Activated gamma-delta T cell (primary cell): ENCODE results near the gene DHFR2.
"Not testable (repeated sequence)": the region's sequence is repeated elsewhere in the genome, so short reads cannot be mapped to it uniquely, and the experiment has no call there.

Source experiments
- DNase-seq: peaks from one replicate; lab custom pipeline; 2025; lab: John Stamatoyannopoulos, UW

The DHFR2 gene

DNA sequence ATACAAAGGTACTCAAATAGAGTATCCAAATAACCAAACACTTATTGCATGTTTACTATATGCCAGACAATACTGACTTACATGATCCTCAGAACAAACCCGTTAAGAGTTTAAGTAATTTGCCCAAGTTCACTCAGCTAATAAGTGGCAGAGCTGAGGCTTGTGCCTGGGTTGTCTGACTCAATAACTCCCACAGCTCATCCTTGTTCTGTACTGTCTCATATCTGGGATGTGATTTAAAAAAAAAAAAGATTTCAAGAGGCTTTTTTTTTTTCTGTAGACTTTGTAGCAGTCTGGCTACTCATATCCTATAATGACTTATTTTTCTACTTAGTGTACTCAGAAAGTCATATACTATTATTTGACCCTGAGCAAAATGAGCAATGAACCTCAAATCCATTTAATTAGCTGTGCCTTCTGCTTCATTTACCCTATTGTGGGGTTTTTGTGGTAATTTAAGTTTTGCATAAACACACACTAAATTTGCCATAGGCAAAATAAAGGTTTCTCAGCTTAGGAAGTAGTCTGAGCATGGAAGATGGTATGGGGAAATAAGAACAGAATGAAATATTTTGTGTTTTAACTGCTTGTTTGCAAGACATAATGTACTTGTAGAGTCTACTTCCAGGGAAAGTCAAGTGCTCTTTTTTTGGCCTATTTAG lies 3.2 kb upstream of the DHFR2 start:
- no peak for DNase-seq

DNA sequence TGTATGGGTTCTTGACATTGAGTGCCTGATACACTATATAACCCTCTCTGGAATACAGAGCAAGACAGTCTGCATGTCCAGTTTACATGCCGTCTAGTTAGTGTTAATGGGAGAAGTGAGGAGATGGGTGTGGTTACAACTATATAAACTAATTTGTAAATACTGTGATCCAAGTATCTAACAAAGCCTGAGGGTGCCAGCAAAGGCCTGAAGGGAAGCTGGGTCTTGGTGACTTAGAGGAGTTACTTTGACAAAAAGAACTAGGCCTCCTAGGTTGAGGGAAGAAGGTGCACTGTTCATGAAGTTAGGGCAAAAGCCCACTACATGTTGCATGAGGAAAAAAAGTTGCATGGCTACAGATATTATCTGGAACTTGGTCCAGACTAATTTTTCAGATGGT lies 2.4 kb upstream of the DHFR2 start:
- no peak for DNase-seq

DNA sequence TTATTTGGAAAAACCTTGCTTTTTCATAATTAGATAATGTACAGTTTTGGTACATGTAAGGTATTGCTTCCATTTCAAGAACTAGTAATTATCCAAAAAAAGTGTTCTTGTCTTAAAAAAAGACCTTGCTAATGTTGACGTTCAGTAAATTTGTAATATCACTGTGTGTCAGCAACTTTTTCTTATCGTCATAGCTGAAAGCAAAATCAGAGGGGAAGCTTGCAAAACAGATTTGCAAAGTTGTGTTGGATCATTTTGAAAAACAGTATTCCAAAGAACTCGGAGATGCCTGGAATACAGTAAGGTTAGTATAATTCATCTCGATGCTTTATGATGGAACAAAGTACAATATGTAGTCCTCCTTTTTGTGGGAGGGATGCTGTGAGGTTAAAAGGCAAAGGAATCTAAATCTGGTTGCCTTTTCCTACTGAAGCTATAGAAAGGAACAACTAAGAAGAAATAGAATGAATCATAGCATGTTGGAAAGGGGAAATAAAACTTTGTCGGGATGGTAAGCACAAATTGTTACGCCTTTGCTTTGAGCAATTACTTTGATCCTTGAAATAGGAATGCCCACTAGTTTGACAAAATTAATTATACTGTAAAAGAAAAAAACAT lies 1.6 kb upstream of the DHFR2 start:
- DNase-seq = no peak

DNA sequence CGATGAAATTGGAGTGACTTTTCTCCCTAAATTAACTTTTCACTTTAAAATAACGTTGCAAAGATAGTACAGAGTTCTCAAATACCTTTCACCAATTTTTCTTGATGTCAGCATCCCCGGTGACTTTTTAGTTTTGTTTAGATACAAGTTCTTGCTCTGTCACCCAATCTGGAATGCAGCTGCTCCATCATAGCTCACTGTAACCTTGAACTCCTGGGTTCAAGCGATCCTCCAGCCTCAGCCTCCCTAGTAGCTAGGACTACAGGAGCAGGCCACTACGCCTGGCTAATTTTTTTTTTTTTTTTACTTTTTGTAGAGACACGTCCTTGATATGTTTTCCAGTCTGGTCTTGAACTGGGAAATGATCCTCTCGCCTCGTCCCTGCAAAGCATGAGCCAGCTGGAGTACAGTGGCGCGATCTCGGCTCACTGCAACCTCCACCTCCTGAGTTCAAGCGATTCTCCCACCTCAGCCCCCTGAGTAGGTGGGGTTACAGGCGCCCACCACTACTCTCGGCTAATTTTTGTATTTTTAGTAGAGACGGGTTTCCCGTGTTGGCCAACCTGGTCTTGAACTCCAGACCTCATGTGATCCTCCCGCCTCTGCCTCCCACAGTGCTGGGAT lies 892 bp upstream of the DHFR2 start:
- no peak for DNase-seq

DNA sequence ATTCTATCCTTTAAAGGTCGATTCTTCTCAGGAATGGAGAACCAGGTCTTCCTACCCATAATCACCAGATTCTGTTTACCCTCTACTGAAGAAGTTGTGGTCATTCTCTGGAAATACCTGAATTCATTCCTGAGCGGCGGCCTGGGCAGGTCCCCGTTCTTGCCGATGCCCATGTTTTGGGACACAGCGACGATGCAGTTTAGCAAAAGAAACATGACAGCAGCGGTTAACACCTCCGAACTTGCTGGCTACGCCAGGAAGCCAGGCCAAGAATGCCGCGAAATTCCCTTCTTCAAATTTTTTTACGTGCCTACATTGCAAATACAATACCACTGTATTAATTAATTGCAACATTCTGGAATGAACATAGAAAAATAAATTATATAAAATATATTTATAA lies 1.4 kb downstream of the DHFR2 start:
- no peak for DNase-seq

DNA sequence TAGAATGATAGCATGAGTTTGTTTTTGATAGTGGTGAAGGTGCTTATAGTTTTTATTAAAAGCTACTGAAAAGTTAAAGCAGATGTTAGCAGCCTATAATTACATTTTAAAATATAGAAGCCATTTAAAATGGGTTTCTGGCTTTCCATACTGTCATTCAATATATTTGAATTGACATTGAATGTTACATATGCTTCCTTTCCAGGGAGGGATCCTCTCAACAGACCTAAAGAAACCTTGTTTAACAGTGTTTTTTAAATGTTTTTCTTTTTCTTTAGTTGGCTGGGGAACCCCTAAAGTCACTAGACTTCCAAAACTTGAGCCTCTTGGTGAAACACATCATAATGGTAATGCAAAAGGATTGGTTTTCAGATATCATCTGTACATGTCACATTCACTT lies 12.2 kb downstream of the DHFR2 start:
- no peak for DNase-seq

DNA sequence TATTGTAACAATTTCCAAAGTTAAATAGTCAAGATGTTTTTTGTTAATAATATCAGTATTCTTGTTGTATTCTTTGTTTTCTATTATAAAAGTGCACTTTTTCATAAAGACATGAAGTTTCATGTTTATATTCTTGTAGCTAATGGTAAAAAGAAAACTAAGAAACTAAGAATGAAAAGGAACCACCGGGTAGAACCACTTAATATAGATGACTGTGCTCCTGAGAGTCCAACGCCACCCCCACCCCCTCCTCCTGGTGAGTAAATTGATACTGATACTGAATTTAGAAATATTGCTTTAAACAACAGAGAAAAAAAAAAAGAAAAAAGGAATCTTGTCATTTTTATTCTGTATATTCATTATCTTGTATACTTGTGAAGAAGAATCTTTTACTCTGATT lies 13.4 kb downstream of the DHFR2 start:
- no peak for DNase-seq

DNA sequence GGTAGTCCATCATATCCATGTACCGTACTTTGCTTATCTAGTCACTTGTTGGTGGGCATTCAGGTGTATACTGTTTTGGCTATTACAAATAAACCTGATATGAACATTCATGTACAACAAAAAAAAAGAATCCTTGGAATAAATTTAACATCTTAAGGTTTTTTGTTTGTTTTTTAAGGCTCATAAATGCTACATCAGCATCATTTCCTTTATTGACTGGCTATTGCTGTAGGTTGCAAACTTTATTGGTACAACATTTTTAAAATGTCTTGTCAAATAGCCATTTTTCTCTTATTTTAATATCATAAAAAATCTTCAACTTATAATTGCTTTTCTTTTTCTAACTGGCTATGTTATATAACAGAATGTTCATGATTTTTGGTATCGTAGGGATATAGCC lies 16.2 kb downstream of the DHFR2 start:
- DNase-seq = no peak

DNA sequence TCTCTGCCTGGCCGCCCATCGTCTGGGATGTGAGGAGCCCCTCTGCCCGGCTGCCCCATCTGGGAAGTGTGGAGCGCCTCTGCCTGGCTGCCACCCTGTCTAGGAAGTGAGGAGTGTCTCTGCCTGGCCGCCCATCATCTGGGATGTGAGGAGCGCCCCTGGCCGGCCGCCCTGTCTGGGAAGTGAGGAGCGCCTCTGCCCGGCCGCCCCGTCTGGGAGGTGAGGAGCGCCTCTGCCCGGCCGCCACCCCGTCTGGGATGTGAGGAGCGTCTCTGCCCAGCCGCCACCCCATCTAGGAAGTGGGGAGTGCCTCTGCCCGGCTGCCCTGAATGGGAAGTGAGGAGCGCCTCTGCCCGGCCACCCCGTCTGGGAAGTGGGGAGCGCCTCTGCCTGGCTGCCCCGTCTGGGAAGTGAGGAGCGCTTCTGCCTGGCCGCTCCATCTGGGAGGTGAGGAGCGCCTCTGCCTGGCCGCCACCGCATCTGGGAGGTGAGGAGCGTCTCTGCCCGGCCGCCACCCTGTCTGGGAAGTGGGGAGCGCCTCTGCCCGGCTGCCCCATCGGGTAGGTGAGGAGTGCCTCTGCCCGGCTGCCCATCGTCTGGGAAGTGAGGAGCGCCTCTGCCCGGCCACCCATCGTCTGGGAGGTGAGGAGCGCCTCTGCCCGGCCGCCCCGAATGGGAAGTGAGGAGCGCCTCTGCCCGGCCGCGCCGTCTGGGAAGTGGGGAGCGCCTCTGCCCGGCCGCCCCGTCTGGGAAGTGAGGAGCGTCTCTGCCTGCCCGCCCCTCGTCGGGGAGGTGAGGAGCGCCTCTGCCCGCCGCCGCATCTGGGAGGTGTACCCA lies 18.4 kb downstream of the DHFR2 start:
- DNase-seq = not testable (repeated sequence)

DNA sequence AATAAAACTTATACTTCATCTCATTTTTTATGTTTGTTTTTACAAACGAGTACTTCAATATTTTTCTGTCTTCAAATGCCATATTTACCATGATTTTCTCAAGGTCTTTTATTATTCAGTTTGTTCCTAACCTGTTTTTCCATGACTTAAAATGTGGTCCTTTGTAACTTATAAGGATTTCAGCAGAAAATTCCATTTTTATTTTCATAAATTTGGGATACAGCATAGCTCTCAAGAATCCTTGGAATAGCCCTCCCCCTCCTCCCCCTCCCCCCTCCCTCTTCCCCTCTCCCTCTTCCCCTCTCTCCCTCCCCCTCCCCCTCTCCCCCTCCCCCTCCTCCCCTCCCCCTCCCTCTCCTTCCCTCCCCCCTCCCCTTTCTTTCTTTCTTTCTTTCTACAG lies 19.4 kb downstream of the DHFR2 start:
- DNase-seq = no peak

DNA sequence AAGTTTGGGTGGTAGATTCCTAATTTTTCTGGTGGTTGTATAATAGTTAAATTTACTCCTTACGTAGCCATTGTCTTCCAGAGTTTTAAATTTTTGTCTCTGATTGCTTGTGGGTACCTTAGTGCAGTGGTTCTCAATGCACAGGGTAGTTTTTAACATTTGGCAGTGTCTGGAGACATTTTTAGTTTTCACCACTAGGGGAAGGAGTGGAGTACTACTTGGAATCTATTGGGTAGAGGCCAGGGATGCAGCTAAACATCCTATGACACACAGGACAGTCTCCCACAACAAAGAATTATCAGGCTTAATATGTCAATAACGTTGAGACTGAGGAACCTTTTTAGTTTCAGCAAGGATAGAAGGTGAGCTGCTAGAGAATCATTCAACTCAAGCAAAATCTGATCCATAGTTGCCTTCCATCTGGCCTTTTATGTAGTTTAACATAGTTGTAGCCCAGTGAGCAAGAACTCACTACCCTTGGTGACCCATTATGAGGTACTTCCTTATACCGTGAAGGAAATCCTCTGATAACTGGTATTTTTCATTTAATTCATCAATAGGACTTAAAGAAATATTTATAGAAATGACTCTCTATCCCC lies 25.7 kb downstream of the DHFR2 start:
- DNase-seq = no peak

DNA sequence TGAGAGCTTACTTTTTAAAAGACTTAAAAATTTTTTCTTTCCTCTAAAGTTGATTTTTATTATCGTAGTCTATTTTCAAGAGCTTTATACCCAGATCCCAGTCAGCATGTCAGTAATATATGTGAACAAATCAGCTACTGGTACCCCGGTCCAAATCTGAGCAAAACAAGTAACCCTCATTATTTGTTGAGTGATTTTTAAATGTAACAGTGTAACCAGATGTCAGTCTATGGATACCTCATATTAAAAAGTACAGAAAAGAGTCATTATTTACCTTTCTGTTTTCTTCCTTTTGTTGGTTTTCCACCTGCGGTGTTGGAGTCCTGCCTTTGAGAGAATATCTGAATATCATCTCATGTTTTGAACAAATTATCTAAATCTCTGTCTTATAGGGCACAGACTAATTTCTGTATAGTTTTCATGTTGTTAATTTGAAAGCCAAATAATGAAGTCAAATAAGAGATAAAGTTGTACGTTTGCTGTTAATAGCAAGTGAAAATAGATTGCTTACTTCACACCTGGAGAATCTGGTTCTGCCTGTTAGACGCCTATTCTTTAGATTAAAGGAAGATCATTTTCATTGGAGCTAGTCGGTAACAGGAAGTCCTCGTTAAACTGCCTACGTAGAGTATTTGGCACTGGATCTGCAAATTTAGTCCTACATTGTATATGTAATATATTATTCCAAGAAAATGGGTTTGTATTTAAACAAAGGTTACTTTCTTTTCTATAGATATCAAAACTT lies 34.5 kb downstream of the DHFR2 start, which contains the start of gene STX19:
Gene STX19 (minus strand): TSS at position 505 of the 745 bp plus-strand sequence. CDS start 13,328 bp downstream, outside the sequence.
- no peak for DNase-seq

DNA sequence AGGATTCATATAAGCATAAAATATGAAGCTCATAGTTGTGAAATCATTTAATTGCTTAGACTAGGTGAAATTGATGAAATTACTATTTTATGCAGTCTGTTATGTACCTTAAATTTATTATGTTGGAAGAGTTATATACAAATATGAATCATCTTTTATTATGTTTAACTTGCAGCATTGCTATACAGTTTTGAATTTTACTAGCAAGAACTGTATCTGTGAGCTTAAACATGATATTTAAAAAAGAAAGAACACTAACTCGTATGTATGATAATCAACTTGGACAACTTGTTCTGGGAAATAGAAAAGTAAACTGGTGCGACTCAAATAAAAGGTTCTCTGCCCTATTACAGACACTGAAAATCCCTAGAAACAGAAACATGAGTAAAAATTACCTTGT lies 36.1 kb downstream of the DHFR2 start:
- DNase-seq = no peak

DNA sequence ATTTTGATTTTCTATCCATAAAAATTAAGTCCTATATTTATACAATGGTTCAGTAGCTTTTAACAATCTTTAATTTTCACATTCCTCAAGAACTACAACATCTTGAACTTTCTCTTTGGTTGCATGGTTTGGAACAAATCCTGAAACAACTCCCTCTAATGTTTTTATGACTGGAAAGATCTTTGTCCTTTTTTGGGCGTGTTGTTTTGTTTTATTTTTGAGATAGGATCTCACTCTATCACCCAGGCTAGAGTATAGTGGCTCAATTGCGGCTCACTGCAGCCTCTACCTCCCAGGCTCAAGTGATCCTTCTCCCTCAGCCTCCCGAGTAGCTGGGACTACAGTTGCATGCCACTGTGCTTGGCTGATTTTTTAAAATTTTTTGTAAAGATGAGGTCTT lies 38.3 kb downstream of the DHFR2 start:
- no peak for DNase-seq

DNA sequence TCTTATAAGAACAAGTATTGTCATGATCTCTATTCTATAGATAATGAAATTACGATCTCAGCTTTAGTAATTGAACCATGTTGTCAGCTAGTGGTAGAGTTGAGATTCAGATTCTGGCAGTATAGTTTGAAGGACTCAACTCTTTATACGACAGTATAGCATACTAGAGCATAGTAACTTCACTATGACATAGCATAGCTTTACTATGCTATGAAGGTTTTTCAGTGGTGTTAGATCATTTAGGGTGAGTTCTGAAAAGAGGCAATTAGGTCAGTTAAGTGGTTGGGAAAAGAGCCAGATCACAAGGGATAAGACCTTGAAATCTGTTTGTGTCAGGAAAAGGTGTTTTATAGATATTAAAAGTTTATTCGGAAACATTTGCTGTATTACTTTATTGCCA lies 42.4 kb downstream of the DHFR2 start:
- DNase-seq = no peak

DNA sequence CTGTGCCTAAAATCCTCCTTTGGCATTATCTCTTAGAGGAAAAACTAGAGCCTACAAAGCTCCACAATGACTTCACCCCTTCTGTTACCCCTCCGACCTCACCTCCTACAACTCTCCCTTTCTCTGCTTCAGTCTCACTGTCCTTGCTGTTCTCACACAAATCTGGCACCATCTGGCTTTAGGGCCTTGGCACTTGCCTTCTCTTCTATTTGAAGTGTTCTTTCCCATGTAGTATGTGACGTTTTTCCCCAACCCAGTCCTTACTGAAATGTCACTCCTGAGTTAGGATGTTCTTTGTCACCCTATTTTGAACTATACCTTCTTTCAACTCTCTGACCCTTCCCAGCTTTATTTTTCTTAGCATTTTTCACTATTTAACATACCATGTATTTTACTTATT lies 43.1 kb downstream of the DHFR2 start:
- no peak for DNase-seq

DNA sequence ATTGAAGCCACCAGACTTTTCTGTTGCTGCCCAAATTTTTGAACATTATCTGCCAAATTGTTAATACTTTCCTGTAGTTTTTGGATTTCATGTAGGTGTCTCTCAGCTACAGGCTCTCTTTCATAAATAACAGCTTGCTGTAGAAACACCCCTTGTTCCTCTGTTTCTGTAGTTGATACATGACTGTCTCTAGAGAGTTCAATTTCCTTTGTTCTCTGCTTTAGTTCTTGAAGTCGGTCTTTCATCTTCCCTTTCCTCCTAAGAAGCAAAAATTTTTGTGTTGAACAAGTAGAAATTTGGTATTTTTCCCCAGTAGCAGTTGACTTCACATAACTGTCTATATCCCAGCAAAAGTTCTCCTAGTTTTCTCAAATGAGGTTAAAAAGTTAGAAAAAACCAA lies 47.7 kb downstream of the DHFR2 start:
- no peak for DNase-seq

DNA sequence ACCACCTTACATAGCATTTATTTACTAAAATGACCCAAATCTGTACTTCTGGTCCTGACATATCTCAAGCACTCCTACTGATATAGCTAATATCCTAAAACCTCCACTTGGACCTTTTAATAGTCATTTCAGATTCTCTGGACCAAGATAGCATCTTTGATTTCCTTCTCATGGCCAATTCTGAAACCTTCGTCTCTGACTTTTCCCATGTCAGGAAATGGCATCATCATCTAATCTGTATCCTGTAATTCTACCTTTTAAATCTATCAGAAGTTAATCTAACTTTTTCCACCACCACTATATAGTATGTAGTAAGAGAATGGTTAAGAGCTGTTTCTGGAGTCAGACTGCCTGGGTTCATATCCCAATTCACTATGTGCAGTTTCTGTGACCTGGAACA lies 50.5 kb downstream of the DHFR2 start:
- no peak for DNase-seq

DNA sequence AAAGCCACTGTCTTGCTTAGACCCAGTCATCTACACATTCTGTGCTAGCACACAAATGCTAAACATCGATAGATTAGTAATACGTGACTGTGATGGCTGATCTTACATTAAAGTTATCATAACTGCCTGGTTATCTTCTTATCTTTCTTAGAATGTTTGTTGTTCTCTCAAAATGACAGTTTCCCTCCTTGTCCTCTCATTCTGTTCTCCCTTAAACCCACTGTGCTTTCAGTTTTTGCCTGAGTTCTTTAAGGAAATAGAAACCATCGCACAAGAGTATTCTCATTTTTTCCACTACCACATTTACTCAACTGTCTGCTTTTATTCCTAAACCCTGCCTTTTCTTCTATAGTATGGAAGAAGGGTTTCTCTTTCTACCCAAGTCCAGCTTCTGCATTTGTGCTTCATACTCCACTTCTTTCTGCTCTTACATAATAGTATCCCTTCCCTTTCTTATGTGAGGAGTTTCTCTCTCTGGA lies 51.4 kb downstream of the DHFR2 start:
- DNase-seq = no peak

DNA sequence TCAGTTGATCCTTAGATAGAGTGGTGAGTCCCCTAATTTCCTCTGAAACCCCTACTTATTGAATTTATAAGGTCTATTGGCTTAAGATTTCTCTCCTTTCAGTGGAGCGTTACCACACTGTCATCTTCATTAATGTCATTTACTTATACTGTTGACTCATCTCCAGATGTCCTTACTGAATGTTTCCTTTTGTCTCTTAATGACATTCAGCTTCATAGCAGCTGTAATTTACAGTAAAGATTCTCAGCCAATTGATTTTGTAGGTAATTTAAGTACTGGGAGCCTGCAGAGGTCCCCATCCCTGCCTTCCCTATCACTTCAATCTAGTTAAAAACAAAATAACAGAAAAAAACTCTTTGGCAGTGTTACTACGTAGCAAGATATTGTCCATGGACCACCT lies 53.1 kb downstream of the DHFR2 start:
- no peak for DNase-seq

DNA sequence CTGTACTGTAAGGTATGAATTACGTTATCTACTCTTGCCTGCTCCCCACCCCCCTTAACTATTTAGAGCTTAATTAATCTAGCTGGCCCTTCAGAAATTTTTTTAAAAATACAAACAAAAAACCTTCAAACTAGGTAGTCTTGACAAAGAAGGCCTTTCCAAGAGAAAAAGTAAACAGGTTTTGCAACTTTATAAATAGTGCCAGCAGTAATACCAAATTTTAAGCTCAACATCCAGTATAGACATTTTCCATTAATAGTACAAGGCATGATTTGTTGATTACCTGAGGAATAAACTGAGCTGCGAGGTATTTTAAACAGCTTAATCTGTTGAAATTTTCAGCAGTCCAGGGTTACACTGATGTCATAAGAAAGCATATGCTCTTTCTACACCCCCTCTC lies 54.5 kb downstream of the DHFR2 start:
- DNase-seq = no peak
